ENCODE data around the gene PSAPL1.

- TF ChIP-seq ZNF274 (IDR thresholded peaks at IDR 0.05; ENCODE audit: low read depth, low read length) (no peak), YY1 (IDR thresholded peaks at IDR 0.05; ENCODE audit: insufficient read depth, insufficient read length) (no peak)
Measured at GRCh38 chr4:7393601-7394575, 40.8 kb downstream of the PSAPL1 start.
